Measurements from ENCODE around the gene FSTL4. TPM values are rescaled to one million over a fixed set of nuclear protein-coding genes. Genes with fewer than 3 reads are reported as not detected.

The FSTL4 gene
- total RNA-seq, 2 donors from 2014 or later = 0.32 to 0.89 TPM

GRCh38 chr5:133304707-133305216 is 307.6 kb downstream of the FSTL4 start:
- Histone ChIP-seq H3K4me1 (no peaks in the 10 kb centered on the region), H3K4me3 (no peak overlapping the region), H3K36me3 (no peaks in the 10 kb centered on the region), H3K9me3 (no peaks in the 10 kb centered on the region), H3K9ac (ENCODE audit: low read depth in 2 of 2, low read length in 2 of 2) (no peak overlapping the region), H3K27ac (no peak overlapping the region), H3K27me3 (no peaks in the 10 kb centered on the region)
- intact Hi-C loops (cut with DNase I) = no loop called here
- no peak for TF ChIP-seq CTCF (IDR thresholded peaks at IDR 0.05)
- DNase-seq = no peak

GRCh38 chr5:133304178-133304577 is 308.2 kb downstream of the FSTL4 start:
- intact Hi-C loops (cut with DNase I) = no loop called here
- DNase-seq = no peak
- H3K9me3 ChIP-seq = no peaks in the 10 kb centered on the region
- no peak overlapping the region for H3K4me3 ChIP-seq
- H3K27me3 ChIP-seq = no peaks in the 10 kb centered on the region
- TF ChIP-seq CTCF (IDR thresholded peaks at IDR 0.05) = no peak
- no peaks in the 10 kb centered on the region for H3K4me1 ChIP-seq
- no peak overlapping the region for H3K9ac ChIP-seq (ENCODE audit: low read depth in 2 of 2, low read length in 2 of 2)
- H3K27ac ChIP-seq = no peak overlapping the region
- no peaks in the 10 kb centered on the region for H3K36me3 ChIP-seq

GRCh38 chr5:133303298-133303697 is 309.0 kb downstream of the FSTL4 start:
- no peaks in the 10 kb centered on the region for H3K9me3 ChIP-seq
- no peak overlapping the region for H3K27ac ChIP-seq
- no peak overlapping the region for H3K9ac ChIP-seq (ENCODE audit: low read depth in 2 of 2, low read length in 2 of 2)
- no peak for DNase-seq
- H3K4me3 ChIP-seq = no peak overlapping the region
- H3K36me3 ChIP-seq = no peaks in the 10 kb centered on the region
- no peak for TF ChIP-seq CTCF (IDR thresholded peaks at IDR 0.05)
- intact Hi-C loops (cut with DNase I) = no loop called here
- H3K27me3 ChIP-seq = no peaks in the 10 kb centered on the region
- no peaks in the 10 kb centered on the region for H3K4me1 ChIP-seq

- Histone ChIP-seq H3K27me3 (no peaks in the 10 kb centered on the region), H3K9ac (ENCODE audit: low read depth in 2 of 2, low read length in 2 of 2) (no peak overlapping the region), H3K4me3 (no peak overlapping the region), H3K36me3 (no peaks in the 10 kb centered on the region), H3K4me1 (no peaks in the 10 kb centered on the region), H3K9me3 (no peaks in the 10 kb centered on the region), H3K27ac (no peak overlapping the region)
- intact Hi-C loops (cut with DNase I) = no loop called here
- TF ChIP-seq CTCF (IDR thresholded peaks at IDR 0.05) = no peak
- no peak for DNase-seq
These were observed 312.6 kb downstream of the FSTL4 start for GRCh38 chr5:133299728-133300127.

- DNase-seq = no peak
- intact Hi-C loops (cut with DNase I) = no loop called here
- Histone ChIP-seq H3K9me3 (no peaks in the 10 kb centered on the region), H3K36me3 (no peaks in the 10 kb centered on the region), H3K9ac (ENCODE audit: low read depth in 2 of 2, low read length in 2 of 2) (no peak overlapping the region), H3K4me1 (no peaks in the 10 kb centered on the region), H3K27ac (no peak overlapping the region), H3K4me3 (no peak overlapping the region), H3K27me3 (no peaks in the 10 kb centered on the region)
- TF ChIP-seq CTCF (IDR thresholded peaks at IDR 0.05) = no peak
These were observed 313.3 kb downstream of the FSTL4 start for GRCh38 chr5:133299021-133299420.

Data from colonic mucosa (tissue), 4 donors.